Measurements from ENCODE around the gene KRT10. TPM values are rescaled to one million over a fixed set of nuclear protein-coding genes. Genes with fewer than 3 reads are reported as not detected.
"Not testable (repeated sequence)": the region's sequence is repeated elsewhere in the genome, so short reads cannot be mapped to it uniquely, and the experiment has no call there.

The KRT10 gene
- total RNA-seq, 1 donor from 2014 or later = 29.9 TPM

GRCh38 chr17:40817103-40817682 is 5.2 kb downstream of the KRT10 start:
- TF ChIP-seq CTCF (IDR thresholded peaks at IDR 0.05; ENCODE audit: insufficient read depth, low read length, poor library complexity, severe bottlenecking) = no peak
- peaks cover 2% of the 10 kb centered on the region for H3K36me3 ChIP-seq (ENCODE audit: control insufficient read depth, insufficient read depth, low read length)
- DNase-seq (ENCODE audit: low read depth) = no peak
- H3K27me3 ChIP-seq (ENCODE audit: control insufficient read depth, insufficient read depth, low read length) = no peaks in the 10 kb centered on the region
- H3K4me3 ChIP-seq (ENCODE audit: low read depth, low read length) = no peak overlapping the region

GRCh38 chr17:40816569-40816968 is 5.8 kb downstream of the KRT10 start:
- TF ChIP-seq CTCF (IDR thresholded peaks at IDR 0.05; ENCODE audit: insufficient read depth, low read length, poor library complexity, severe bottlenecking) = no peak
- H3K4me3 ChIP-seq (ENCODE audit: low read depth, low read length) = no peak overlapping the region
- no peak for DNase-seq (ENCODE audit: low read depth)
- H3K36me3 ChIP-seq (ENCODE audit: control insufficient read depth, insufficient read depth, low read length) = peaks cover 2% of the 10 kb centered on the region
- no peaks in the 10 kb centered on the region for H3K27me3 ChIP-seq (ENCODE audit: control insufficient read depth, insufficient read depth, low read length)

- Histone ChIP-seq H3K27me3 (ENCODE audit: control insufficient read depth, insufficient read depth, low read length) (no peaks in the 10 kb centered on the region), H3K36me3 (ENCODE audit: control insufficient read depth, insufficient read depth, low read length) (peaks cover 2% of the 10 kb centered on the region), H3K4me3 (ENCODE audit: low read depth, low read length) (no peak overlapping the region)
- TF ChIP-seq CTCF (IDR thresholded peaks at IDR 0.05; ENCODE audit: insufficient read depth, low read length, poor library complexity, severe bottlenecking) = no peak
- no peak for DNase-seq (ENCODE audit: low read depth)
Observed at GRCh38 chr17:40815381-40815780, 7.0 kb downstream of the KRT10 start.

- not testable (repeated sequence) for H3K27me3 ChIP-seq (ENCODE audit: control insufficient read depth, insufficient read depth, low read length); H3K36me3 ChIP-seq (ENCODE audit: control insufficient read depth, insufficient read depth, low read length); H3K4me3 ChIP-seq (ENCODE audit: low read depth, low read length); DNase-seq (ENCODE audit: low read depth)
Observed at GRCh38 chr17:40814657-40815056, 7.8 kb downstream of the KRT10 start.

- no peak overlapping the region for H3K4me3 ChIP-seq (ENCODE audit: low read depth, low read length)
- H3K27me3 ChIP-seq (ENCODE audit: control insufficient read depth, insufficient read depth, low read length) = no peaks in the 10 kb centered on the region
- no peak for TF ChIP-seq CTCF (IDR thresholded peaks at IDR 0.05; ENCODE audit: insufficient read depth, low read length, poor library complexity, severe bottlenecking)
- H3K36me3 ChIP-seq (ENCODE audit: control insufficient read depth, insufficient read depth, low read length) = peaks cover 2% of the 10 kb centered on the region
- peak; percentile 10 for DNase-seq (ENCODE audit: low read depth)
Observed at GRCh38 chr17:40813804-40814203, 8.6 kb downstream of the KRT10 start.

GRCh38 chr17:40812639-40813038 is 9.8 kb downstream of the KRT10 start:
- Histone ChIP-seq H3K4me3 (ENCODE audit: low read depth, low read length) (no peak overlapping the region), H3K27me3 (ENCODE audit: control insufficient read depth, insufficient read depth, low read length) (no peaks in the 10 kb centered on the region), H3K36me3 (ENCODE audit: control insufficient read depth, insufficient read depth, low read length) (peaks cover 2% of the 10 kb centered on the region)
- no peak for TF ChIP-seq CTCF (IDR thresholded peaks at IDR 0.05; ENCODE audit: insufficient read depth, low read length, poor library complexity, severe bottlenecking)
- no peak for DNase-seq (ENCODE audit: low read depth)
